ENCODE measurements around the gene HOXB4.
A peak's percentile ranks its signal among the peaks of the same experiment; 100 is the strongest.

HOXB4 gene

DNA sequence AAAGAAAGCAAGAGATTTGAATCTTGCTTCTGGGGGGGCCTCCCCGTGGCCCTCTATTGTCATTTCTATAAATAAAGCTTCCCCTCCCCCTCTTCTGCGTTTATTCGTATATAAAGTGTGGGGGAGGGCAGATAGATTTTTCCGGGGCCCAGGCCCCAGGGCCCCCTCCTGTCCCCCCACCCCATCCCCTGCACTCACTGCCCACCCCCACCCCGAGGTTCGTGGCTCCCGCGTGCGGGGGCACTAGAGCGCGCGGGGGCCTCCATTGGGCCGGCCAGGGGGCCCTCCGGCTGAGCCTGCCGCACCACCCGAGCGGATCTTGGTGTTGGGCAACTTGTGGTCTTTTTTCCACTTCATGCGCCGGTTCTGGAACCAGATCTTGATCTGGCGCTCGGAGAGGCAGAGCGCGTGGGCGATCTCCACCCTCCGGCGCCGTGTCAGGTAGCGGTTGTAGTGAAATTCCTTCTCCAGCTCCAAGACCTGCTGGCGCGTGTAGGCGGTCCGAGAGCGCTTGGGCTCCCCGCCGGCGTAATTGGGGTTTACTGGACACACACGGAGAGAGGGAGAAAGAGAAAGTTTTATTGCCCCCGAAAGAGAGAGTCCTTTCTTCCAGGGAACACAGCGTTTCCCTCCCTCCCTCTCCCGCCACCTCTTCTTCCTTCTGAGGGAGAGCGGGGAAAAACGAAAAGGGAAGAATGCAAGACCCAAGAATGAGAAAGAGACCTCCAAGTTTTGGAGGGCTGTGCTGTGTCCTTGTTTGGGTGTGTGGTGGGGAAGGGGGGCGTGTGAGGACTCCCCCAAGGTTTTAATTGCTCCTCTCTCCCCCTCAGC is 1.5 kb downstream of the HOXB4 start:
- H3K4me1 Mint-ChIP-seq, result peaks cover 15% of the 10 kb centered on the region
- H3K36me3 Mint-ChIP-seq (ENCODE audit: insufficient read depth), result peaks cover 10% of the 10 kb centered on the region
- H3K27me3 Mint-ChIP-seq, result peaks cover 31% of the 10 kb centered on the region
- H3K4me3 Mint-ChIP-seq, result peak overlapping the region; percentile 90
- no peaks in the 10 kb centered on the region for H3K9me3 Mint-ChIP-seq
- H3K27ac Mint-ChIP-seq (ENCODE audit: low read depth), result no peak overlapping the region
- ATAC-seq (replicated peaks; ENCODE audit: extremely low read depth, poor library complexity, severe bottlenecking), result no peak
- no peak for DNase-seq (ENCODE audit: low spot score in 2 of 2)

DNA sequence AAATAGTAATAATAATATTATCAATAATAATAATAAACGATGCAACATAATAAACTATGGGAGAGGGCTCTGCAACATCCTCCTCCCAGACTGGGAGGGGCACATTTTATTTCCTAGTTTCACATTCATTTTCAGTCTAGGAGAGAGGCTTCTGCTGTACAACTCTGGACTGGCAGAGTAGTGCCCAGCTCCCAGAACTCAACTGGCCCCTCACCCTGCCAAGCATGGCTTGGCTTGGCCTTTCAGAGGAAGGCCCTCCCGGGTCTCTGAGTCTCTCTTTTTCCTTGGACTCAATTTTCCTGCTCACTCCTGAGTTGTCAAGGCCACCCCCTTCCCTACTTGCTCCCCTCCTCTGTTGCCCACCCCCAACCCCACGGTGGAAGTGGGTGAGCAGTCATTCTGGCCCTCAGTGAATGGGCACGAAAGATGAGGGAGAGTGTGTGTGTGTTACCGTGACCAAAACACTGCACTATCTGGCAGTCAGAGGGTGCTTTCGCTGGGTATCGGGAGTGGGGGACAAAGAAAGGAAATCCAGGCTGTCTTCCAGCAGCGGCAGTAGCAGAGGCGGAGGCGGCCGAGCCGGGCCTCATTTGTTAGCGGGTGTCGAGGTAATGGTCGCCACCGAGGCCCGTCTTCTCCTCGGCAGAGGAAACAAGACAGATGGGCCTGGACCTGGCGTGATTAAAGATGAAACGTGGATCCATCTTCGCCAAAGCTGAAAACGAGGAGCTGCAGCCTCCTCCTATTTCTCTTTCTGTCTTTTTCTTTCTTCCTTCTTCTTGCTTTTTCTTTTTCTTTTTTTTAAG is 2.3 kb downstream of the HOXB4 start:
- Mint-ChIP-seq H3K36me3 (ENCODE audit: insufficient read depth) (peaks cover 15% of the 10 kb centered on the region), H3K27me3 (peaks cover 22% of the 10 kb centered on the region), H3K27ac (ENCODE audit: low read depth) (no peak overlapping the region), H3K9me3 (no peaks in the 10 kb centered on the region), H3K4me1 (peaks cover 15% of the 10 kb centered on the region), H3K4me3 (peak overlapping the region; percentile 40)
- ATAC-seq (replicated peaks; ENCODE audit: extremely low read depth, poor library complexity, severe bottlenecking) (no peak), DNase-seq (ENCODE audit: low spot score in 2 of 2) (no peak)

DNA sequence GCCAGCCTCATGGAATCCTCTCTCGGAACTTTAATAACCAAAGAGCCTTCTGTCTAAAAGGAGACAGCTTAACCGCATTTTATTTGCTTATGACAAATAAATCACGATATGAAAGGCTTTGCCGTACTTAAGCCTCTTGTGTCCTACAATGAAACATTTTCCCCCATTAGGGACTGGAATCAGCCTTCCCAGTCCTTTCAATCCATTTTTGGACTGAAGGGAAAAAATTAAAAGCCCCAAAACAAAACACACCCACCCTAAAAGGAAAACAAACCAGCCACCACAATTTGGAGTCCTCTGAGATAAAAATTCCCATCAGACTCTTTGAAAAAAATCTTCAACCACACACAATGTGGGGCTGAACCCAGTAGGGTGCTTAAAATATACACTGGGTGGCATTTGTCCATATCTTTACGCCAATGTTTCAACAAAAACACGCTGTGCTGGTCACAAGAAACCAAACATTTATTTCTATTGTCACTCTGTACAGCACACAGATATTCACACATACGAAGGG is 3.0 kb downstream of the HOXB4 start:
- DNase-seq (ENCODE audit: low spot score in 2 of 2) (no peak), ATAC-seq (replicated peaks; ENCODE audit: extremely low read depth, poor library complexity, severe bottlenecking) (no peak)
- peaks cover 15% of the 10 kb centered on the region for H3K4me1 Mint-ChIP-seq
- peaks cover 15% of the 10 kb centered on the region for H3K36me3 Mint-ChIP-seq (ENCODE audit: insufficient read depth)
- no peaks in the 10 kb centered on the region for H3K9me3 Mint-ChIP-seq
- peaks cover 15% of the 10 kb centered on the region for H3K27me3 Mint-ChIP-seq
- no peak overlapping the region for H3K27ac Mint-ChIP-seq (ENCODE audit: low read depth)
- H3K4me3 Mint-ChIP-seq, result no peak overlapping the region

DNA sequence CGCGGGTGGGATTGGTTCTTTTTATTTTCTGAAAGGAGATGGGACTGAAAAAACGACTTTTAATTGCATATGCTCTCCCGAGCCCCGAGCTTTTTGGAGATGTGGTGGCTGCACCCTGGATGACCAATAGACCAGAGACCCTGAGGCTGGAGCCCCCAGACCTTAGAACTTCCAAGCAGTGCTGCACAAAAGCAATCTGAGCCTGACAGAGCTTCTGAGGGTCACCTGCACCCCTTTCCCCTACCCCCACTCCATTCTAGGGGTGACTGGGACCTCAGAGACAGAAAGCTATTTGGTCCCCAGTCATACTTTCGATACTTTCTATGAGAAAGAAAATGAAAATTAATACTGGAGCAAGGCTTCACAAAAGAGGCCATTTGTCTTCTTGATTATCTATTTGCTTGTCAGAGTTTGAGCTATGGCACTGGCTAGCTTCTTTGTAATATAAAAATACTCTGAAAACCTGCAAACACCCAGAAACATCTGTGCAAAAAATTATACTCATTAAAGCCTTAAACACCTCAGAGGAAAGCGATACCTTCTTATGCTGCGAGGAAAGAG is 3.6 kb downstream of the HOXB4 start:
- no peak overlapping the region for H3K4me3 Mint-ChIP-seq
- H3K36me3 Mint-ChIP-seq (ENCODE audit: insufficient read depth), result peaks cover 15% of the 10 kb centered on the region

DNA sequence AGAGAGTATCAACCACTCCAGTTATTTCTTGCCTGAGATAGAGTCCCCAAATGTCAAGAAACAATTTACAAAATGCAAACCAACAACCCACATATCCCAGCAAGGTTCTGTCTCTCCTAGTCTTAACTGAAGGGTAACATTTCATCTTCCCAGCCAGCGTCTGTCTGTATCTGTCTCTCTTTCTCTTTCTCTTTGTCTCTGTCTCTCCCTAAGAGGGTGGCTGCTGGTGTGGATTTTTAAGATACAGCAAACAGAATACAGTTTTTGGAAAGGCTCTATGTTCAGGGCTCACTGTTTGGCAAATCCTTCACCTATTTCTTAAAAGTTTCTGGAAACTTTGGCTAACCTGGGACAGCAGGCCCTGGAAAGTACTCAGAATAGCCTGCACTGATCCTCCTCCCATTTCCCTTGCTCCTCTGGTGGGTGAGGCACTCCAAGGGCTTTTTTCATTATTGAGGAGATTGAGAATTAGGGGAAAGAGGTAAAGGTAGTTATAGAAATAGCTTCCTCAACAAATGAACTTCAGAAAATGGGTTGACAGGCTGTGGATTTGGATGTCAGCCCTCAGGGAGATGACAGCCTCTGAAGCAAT is 6.2 kb downstream of the HOXB4 start:
- H3K9me3 Mint-ChIP-seq, result no peaks in the 10 kb centered on the region
- peaks cover 11% of the 10 kb centered on the region for H3K4me1 Mint-ChIP-seq
- ATAC-seq (replicated peaks; ENCODE audit: extremely low read depth, poor library complexity, severe bottlenecking), result no peak
- H3K27ac Mint-ChIP-seq (ENCODE audit: low read depth), result no peak overlapping the region
- no peak for DNase-seq (ENCODE audit: low spot score in 2 of 2)
- H3K36me3 Mint-ChIP-seq (ENCODE audit: insufficient read depth), result peaks cover 9% of the 10 kb centered on the region
- H3K27me3 Mint-ChIP-seq, result no peaks in the 10 kb centered on the region
- H3K4me3 Mint-ChIP-seq, result no peak overlapping the region

More for the DNA sequence above, 3.6 kb downstream of the HOXB4 start:
- Mint-ChIP-seq H3K9me3 (no peaks in the 10 kb centered on the region), H3K27ac (ENCODE audit: low read depth) (no peak overlapping the region), H3K4me1 (peaks cover 15% of the 10 kb centered on the region), H3K27me3 (peaks cover 9% of the 10 kb centered on the region)
- DNase-seq (ENCODE audit: low spot score in 2 of 2) (no peak), ATAC-seq (replicated peaks; ENCODE audit: extremely low read depth, poor library complexity, severe bottlenecking) (no peak)

DNA sequence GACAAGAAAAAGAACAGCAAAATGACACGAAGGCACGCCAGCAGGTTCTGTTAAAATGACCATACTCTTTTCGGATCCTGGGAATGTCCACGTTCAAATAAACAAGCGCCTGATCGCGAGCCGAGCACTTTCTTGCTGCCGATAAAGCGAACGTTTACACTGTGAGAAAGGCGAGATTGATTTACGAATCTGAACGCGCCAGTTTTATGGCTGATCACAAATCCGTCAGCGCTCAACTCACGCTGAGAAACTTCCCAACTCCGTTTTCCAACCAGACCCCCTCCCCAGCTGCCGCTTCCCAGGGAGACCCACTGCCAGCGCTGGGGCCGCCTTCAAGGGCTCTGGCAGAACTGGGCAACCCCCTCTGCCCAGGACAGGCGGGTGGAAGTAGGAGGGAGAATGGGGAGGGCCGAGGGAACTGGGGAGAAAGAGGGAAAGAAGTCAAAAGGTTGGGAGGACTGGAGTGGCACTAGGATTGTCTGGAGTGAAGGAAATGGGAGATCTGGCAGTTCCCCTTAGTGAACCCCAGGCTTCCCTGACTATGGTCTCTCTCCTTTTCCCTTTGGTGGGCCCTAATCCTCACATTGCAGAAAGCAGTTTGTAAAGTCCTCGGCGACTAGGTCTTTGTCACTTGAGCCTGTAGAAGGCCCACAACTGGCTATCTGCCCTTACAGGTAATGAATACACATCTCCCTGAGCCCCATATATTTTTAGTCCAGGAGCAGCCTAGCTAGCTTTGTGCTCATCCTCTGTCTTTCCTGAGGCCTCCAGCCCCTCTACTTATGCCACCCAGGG is 6.9 kb downstream of the HOXB4 start:
- Mint-ChIP-seq H3K4me3 (no peak overlapping the region), H3K27ac (ENCODE audit: low read depth) (no peak overlapping the region), H3K27me3 (no peaks in the 10 kb centered on the region), H3K9me3 (no peaks in the 10 kb centered on the region), H3K4me1 (peaks cover 11% of the 10 kb centered on the region), H3K36me3 (ENCODE audit: insufficient read depth) (peaks cover 9% of the 10 kb centered on the region)
- ATAC-seq (replicated peaks; ENCODE audit: extremely low read depth, poor library complexity, severe bottlenecking), result no peak
- DNase-seq (ENCODE audit: low spot score in 2 of 2), result no peak

DNA sequence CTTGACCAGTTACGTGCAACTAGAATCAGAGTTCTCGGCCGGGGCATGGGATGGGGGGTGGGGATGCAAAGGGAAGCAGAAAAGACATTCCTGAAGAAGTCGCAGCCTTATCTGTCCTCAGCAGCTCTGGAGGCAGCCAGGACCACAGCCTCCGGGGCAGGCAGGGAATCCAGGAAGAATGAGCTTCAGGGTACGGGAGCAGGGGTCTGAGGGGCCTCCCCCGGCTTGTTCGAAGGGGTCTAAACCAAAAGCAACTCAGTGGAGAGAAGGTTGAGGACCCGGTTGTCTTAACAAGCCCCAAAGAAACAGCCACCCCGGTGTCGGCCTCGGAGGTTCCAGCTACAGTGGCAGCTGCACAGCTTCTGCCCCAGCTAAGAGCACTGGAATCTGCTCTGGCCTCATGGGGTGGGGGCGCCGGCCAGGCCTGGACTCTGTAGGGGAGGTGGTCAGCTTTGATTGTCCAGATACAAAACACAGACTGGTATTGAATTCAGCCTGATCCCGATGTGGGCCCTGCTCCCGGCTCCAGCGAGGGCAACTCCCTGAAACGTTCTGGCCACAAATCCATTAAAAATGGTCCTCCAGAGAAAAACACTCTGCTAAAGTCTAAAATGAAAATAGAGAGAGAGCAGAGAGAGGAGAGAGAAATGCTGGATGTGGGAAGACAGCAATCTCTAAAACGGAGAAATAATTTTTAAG is 7.7 kb downstream of the HOXB4 start:
- no peak overlapping the region for H3K4me3 Mint-ChIP-seq
- H3K4me1 Mint-ChIP-seq, result peaks cover 11% of the 10 kb centered on the region

DNA sequence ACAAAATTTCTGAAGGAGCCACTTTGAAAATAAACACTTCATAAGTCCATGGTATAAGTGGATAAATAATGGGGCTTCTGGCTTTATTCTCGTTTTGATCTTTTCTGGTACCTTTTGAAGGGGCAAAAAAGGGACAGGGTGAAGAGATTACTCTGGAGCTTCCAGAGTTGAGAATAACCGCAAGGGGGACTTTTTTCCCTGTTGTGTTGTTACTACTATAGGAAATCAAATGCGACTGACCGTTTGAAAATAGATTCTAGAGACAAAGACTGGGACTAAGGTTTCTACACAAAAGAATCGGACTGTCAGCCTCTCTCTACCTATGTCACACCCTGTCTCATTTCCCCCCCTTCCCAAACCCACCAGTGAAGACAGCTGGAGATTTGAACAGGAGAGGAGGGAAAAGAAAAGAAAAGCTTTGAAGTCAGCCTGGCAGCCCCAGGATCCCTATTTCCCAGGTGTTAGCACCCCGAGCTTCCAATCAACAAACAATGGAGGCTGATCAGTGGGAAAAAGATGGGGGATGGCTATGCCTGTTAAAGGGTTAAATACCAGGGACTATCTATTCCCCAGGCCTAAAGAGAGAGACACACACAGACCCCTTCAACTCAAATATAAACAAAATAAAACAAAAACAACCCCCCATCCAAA is 8.4 kb downstream of the HOXB4 start:
- ATAC-seq (replicated peaks; ENCODE audit: extremely low read depth, poor library complexity, severe bottlenecking), result no peak
- no peak overlapping the region for H3K4me3 Mint-ChIP-seq
- no peaks in the 10 kb centered on the region for H3K27me3 Mint-ChIP-seq
- H3K4me1 Mint-ChIP-seq, result peaks cover 11% of the 10 kb centered on the region
- no peaks in the 10 kb centered on the region for H3K9me3 Mint-ChIP-seq
- H3K27ac Mint-ChIP-seq (ENCODE audit: low read depth), result no peak overlapping the region
- peaks cover 9% of the 10 kb centered on the region for H3K36me3 Mint-ChIP-seq (ENCODE audit: insufficient read depth)
- no peak for DNase-seq (ENCODE audit: low spot score in 2 of 2)

More for the DNA sequence above, 7.7 kb downstream of the HOXB4 start:
- Mint-ChIP-seq H3K27me3 (no peaks in the 10 kb centered on the region), H3K9me3 (no peaks in the 10 kb centered on the region), H3K36me3 (ENCODE audit: insufficient read depth) (peaks cover 9% of the 10 kb centered on the region), H3K27ac (ENCODE audit: low read depth) (no peak overlapping the region)
- ATAC-seq (replicated peaks; ENCODE audit: extremely low read depth, poor library complexity, severe bottlenecking), result no peak
- DNase-seq (ENCODE audit: low spot score in 2 of 2), result no peak

DNA sequence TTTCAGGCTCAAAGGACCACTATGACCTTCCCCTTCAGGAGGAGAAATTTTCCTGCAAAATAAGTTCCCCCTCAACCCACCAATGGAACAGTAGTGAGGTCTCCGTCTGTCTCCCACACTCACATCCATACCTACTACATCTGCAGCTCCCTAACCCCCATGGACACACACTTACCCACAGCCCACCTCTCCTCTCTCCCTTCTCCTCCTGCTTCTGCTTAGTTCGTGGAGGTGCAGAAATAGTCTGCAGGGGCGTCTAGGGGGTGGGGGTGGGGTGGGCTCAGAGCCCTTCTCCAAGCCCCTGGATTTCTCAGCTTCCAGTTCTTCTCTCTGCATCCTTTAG is 8.9 kb downstream of the HOXB4 start:
- H3K4me1 Mint-ChIP-seq, result peaks cover 11% of the 10 kb centered on the region
- no peak overlapping the region for H3K4me3 Mint-ChIP-seq
- no peaks in the 10 kb centered on the region for H3K27me3 Mint-ChIP-seq
- H3K9me3 Mint-ChIP-seq, result no peaks in the 10 kb centered on the region
- H3K27ac Mint-ChIP-seq (ENCODE audit: low read depth), result no peak overlapping the region
- no peak for ATAC-seq (replicated peaks; ENCODE audit: extremely low read depth, poor library complexity, severe bottlenecking)
- H3K36me3 Mint-ChIP-seq (ENCODE audit: insufficient read depth), result peaks cover 9% of the 10 kb centered on the region
- no peak for DNase-seq (ENCODE audit: low spot score in 2 of 2)

DNA sequence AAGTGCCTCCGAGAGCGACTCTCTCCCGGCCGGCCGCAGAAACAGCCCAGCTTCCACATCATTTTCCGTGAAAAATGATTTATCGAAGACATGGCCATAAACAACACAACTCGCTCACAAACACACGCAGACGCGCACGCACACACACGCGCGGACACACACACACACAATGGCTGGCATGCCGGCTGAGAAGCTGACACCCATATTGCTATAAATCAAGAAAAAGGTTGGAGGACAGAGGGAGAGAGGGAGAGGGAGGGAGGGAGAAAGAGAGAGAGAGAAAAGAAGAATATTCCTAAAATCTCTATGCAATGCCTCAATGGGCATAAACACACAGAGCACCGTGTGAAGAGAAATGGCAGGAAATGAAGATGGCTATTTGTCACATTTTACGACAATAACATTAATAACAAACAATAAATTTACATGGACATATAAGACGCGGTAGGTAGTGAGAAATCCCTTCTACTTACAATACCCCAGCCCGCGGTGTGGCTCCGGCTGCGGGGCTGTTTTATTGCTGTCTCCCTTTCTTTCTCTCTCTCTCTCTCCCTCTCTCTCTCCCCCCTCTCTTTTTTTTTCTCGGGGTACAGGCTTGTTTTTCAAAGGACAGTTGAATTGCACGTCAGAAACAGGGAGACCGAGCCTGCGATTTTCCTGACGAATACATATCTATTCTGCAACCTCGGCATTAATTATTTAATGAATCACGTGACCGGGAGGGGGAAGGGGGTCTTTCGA is 9.5 kb downstream of the HOXB4 start:
- no peak overlapping the region for H3K27ac Mint-ChIP-seq (ENCODE audit: low read depth)
- no peak overlapping the region for H3K4me3 Mint-ChIP-seq
- no peaks in the 10 kb centered on the region for H3K27me3 Mint-ChIP-seq
- no peak for DNase-seq (ENCODE audit: low spot score in 2 of 2)
- no peak for ATAC-seq (replicated peaks; ENCODE audit: extremely low read depth, poor library complexity, severe bottlenecking)
- no peaks in the 10 kb centered on the region for H3K9me3 Mint-ChIP-seq
- peaks cover 10% of the 10 kb centered on the region for H3K4me1 Mint-ChIP-seq
- peaks cover 9% of the 10 kb centered on the region for H3K36me3 Mint-ChIP-seq (ENCODE audit: insufficient read depth)

Data from central memory CD8-positive, alpha-beta T cell (primary cell).